Karpas-422 (cell line): ENCODE results near the gene SHBG. TPM values are rescaled to one million over a fixed set of nuclear protein-coding genes. Genes with fewer than 3 reads are reported as not detected.
A peak's percentile ranks its signal among the peaks of the same experiment; 100 is the strongest.
"Not testable (repeated sequence)": the region's sequence is repeated elsewhere in the genome, so short reads cannot be mapped to it uniquely, and the experiment has no call there.

Experiments
- DNase-seq: peaks from one replicate; pipeline ENCODE4 v3.0.0-alpha.2; 2015
- H2AFZ ChIP-seq: fragments of 200-600 bp; sonication (generic); 2 replicates; pipeline ENCODE4 v1.6.1; 2014; ENCODE audit warnings: antibody characterized with exemption, low read length, mixed read lengths
- H3K27ac ChIP-seq: fragments of 200-600 bp; sonication (generic); 2 replicates; pipeline ENCODE4 v1.5.1; 2014; ENCODE audit warnings: mild to moderate bottlenecking, low read length, moderate library complexity
- H3K27me3 ChIP-seq: fragments of 200-600 bp; sonication (generic); 2 replicates; pipeline ENCODE4 v1.6.1; 2014; ENCODE audit warnings: low read length, mixed read lengths
- H3K36me3 ChIP-seq: fragments of 200-600 bp; sonication (generic); 2 replicates; pipeline ENCODE4 v1.6.1; 2014; ENCODE audit warnings: low read length, mixed read lengths; ENCODE audit not compliant: insufficient read depth
- H3K4me1 ChIP-seq: fragments of 200-600 bp; sonication (generic); 2 replicates; pipeline ENCODE4 v1.6.1; 2014; ENCODE audit warnings: mild to moderate bottlenecking, low read length, mixed read lengths
- H3K4me2 ChIP-seq: fragments of 200-600 bp; sonication (generic); 2 replicates; pipeline ENCODE4 v1.6.1; 2014; ENCODE audit warnings: low read length, low read depth, mild to moderate bottlenecking; ENCODE audit not compliant: poor library complexity, severe bottlenecking
- H3K4me3 ChIP-seq: fragments of 200-600 bp; sonication (generic); 2 replicates; pipeline ENCODE4 v1.5.1; 2014; ENCODE audit warnings: mild to moderate bottlenecking, antibody characterized with exemption, low read length, mixed read lengths
- H3K79me2 ChIP-seq: fragments of 200-600 bp; sonication (generic); 2 replicates; pipeline ENCODE4 v1.6.1; 2014; ENCODE audit warnings: mild to moderate bottlenecking, low read length, mixed read lengths
- H3K9ac ChIP-seq: fragments of 200-600 bp; sonication (generic); 2 replicates; pipeline ENCODE4 v1.6.0; 2014; ENCODE audit warnings: low read length
- H3K9me2 ChIP-seq: fragments of 200-600 bp; sonication (generic), shearing (Covaris generic); replicated peaks from 2 replicates; pipeline ENCODE4 v1.6.0; 2014; ENCODE audit warnings: mild to moderate bottlenecking, low read length, moderate library complexity; ENCODE audit not compliant: insufficient read depth
- H3K9me3 ChIP-seq: fragments of 300-700, 200-600 bp; sonication (generic); 2 replicates; pipeline ENCODE4 v1.6.1; 2014; ENCODE audit warnings: low read length, mixed read lengths
- H4K20me1 ChIP-seq: fragments of 200-600 bp; sonication (generic); 2 replicates; pipeline ENCODE4 v1.6.1; 2014; ENCODE audit warnings: mild to moderate bottlenecking, antibody characterized with exemption, low read length, low read depth; ENCODE audit not compliant: insufficient read depth
- total RNA-seq: library from RNA; depleted of rRNA; stranded (reverse); fragments of >200 nt; shearing (Covaris generic); gene quantifications from 2 replicates; pipeline ENCODE4 v1.2.3, GENCODE V29; 2014; ENCODE audit warnings: low replicate concordance

The SHBG gene
- total RNA-seq, 1 experiment from 2014 or later, result 1.2 TPM

DNA sequence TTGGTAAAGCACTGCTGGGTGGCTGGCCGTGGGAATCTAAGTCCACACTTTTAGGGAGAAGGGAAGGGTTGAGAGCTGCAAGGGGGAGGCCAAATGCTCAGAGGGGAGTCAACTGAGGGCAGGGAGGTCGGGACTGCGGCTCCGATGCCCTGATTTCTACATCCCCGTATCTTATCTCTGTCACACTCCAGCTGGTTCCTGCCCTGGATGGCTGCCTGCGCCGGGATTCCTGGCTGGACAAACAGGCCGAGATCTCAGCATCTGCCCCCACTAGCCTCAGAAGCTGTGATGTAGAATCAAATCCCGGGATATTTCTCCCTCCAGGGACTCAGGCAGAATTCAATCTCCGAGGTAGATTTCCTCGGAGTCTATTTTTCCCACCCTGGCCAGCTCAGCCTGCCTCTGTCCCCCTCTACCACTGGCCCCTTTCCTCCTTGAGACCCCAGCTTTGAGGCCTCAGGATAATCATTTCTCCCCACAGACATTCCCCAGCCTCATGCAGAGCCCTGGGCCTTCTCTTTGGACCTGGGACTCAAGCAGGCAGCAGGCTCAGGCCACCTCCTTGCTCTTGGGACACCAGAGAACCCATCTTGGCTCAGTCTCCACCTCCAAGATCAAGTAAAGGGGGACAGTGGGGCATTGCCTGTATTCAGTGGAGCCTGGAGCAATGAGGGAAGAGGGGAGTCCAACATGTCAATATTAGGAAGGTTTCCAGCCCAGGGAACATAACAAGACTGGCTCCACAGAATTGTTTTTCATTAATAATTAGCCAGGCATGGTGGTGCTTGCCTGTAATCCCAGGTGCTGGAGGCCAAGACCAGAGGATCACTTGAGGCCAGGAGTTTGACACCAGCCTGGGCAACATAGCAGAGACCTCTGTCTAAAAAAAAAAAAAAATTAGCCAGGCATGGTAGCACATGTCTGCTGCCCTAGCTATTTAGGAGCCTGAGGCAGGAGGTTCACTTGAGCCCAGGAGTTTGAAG, 1.8 kb downstream of the SHBG start:
- Histone ChIP-seq H3K4me3 (no peak overlapping the region), H3K36me3 (no peaks in the 10 kb centered on the region), H3K4me1 (peaks cover 5% of the 10 kb centered on the region), H3K27ac (no peak overlapping the region), H3K27me3 (no peaks in the 10 kb centered on the region), H3K79me2 (no peaks in the 10 kb centered on the region), H3K9me3 (no peaks in the 10 kb centered on the region), H3K9ac (0 out of 2 replicates have a peak overlapping the region, but pooled peaks have one; percentile 1), H3K4me2 (no peak overlapping the region), H4K20me1 (no peaks in the 10 kb centered on the region), H2AFZ (no peak overlapping the region), H3K9me2 (no peaks in the 10 kb centered on the region)
- no peak for DNase-seq

- Histone ChIP-seq H3K9me3 (no peaks in the 10 kb centered on the region), H2AFZ (peak overlapping the region; percentile 47), H3K4me1 (no peaks in the 10 kb centered on the region; the same call in 1 of the 2 replicates), H3K79me2 (no peaks in the 10 kb centered on the region), H3K27ac (no peak overlapping the region), H4K20me1 (no peaks in the 10 kb centered on the region), H3K9ac (peak overlapping the region; percentile 46), H3K27me3 (no peaks in the 10 kb centered on the region), H3K36me3 (no peaks in the 10 kb centered on the region), H3K9me2 (no peaks in the 10 kb centered on the region), H3K4me3 (no peak overlapping the region), H3K4me2 (no peak overlapping the region)
- peak; percentile 91 for DNase-seq
Measured at GRCh38 chr17:7632492-7632894, 2.6 kb downstream of the SHBG start.

- H3K27ac ChIP-seq, result no peak overlapping the region
- H3K4me1 ChIP-seq, result no peaks in the 10 kb centered on the region
- H3K4me2 ChIP-seq, result no peak overlapping the region
- no peak overlapping the region for H3K4me3 ChIP-seq
- no peaks in the 10 kb centered on the region for H3K27me3 ChIP-seq
- H2AFZ ChIP-seq, result 0 out of 2 replicates have a peak overlapping the region, but pooled peaks have one; percentile 47
- no peaks in the 10 kb centered on the region for H3K36me3 ChIP-seq
- H3K9me3 ChIP-seq, result no peaks in the 10 kb centered on the region
- DNase-seq, result peak; percentile 52
- no peaks in the 10 kb centered on the region for H4K20me1 ChIP-seq
- peak overlapping the region; percentile 46; the same call in 1 of the 2 replicates for H3K9ac ChIP-seq
- no peaks in the 10 kb centered on the region for H3K79me2 ChIP-seq
- H3K9me2 ChIP-seq, result no peaks in the 10 kb centered on the region
Measured at GRCh38 chr17:7633093-7633492, 3.2 kb downstream of the SHBG start.

DNA sequence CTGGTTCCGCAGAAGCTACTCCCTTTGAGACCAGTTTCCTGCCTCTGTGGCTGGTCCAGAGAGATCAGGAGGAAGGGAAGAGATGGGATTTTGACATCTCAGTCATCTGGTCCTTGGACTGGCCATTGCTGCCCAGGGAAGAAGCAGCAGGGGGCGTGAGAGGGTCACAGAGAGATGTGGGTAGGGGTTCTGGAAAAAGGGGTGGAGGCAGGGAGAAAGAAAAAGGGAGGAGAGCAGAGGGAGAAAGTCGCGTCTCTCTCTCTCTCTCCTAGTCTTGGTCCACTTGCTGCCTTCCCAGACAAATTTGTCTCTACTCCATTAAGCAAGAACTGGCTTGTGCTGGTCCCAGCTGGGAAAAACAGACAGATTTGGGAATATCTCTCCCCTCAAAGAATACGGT, 4.4 kb downstream of the SHBG start:
- no peak overlapping the region for H2AFZ ChIP-seq
- H3K4me3 ChIP-seq, result no peak overlapping the region
- H3K36me3 ChIP-seq, result no peaks in the 10 kb centered on the region
- H4K20me1 ChIP-seq, result no peaks in the 10 kb centered on the region
- peak; percentile 63 for DNase-seq
- no peaks in the 10 kb centered on the region for H3K79me2 ChIP-seq
- H3K27ac ChIP-seq, result no peak overlapping the region
- H3K4me2 ChIP-seq, result no peak overlapping the region
- H3K9me2 ChIP-seq, result no peaks in the 10 kb centered on the region
- no peaks in the 10 kb centered on the region for H3K4me1 ChIP-seq
- H3K9me3 ChIP-seq, result no peaks in the 10 kb centered on the region
- no peak overlapping the region for H3K9ac ChIP-seq
- H3K27me3 ChIP-seq, result no peaks in the 10 kb centered on the region

DNA sequence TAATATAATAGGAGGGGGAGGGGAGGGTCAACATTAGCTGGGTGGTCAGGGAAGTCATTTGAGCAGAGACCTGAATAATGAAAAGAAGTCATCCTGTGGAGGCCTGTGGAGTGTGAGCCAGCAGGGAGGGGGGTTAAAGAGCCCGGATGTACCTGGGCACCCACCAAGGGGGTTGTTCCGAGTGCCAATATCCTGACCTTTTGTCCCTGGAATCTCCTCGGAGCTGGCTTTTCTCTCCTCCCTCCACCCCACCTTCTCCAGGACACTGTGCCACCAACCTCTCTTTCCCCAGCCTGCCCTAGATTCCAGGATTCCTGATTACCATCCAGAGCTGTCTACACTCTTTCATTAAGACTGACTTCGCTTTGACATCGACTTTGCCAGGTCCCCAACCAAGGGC, 6.2 kb downstream of the SHBG start:
- Histone ChIP-seq H3K9me3 (no peaks in the 10 kb centered on the region), H3K9ac (no peak overlapping the region), H3K27ac (no peak overlapping the region), H3K4me3 (no peak overlapping the region), H3K27me3 (no peaks in the 10 kb centered on the region), H3K9me2 (no peaks in the 10 kb centered on the region), H3K79me2 (no peaks in the 10 kb centered on the region), H3K4me1 (no peaks in the 10 kb centered on the region), H3K36me3 (no peaks in the 10 kb centered on the region), H4K20me1 (no peaks in the 10 kb centered on the region), H2AFZ (no peak overlapping the region), H3K4me2 (no peak overlapping the region)
- DNase-seq, result no peak

DNA sequence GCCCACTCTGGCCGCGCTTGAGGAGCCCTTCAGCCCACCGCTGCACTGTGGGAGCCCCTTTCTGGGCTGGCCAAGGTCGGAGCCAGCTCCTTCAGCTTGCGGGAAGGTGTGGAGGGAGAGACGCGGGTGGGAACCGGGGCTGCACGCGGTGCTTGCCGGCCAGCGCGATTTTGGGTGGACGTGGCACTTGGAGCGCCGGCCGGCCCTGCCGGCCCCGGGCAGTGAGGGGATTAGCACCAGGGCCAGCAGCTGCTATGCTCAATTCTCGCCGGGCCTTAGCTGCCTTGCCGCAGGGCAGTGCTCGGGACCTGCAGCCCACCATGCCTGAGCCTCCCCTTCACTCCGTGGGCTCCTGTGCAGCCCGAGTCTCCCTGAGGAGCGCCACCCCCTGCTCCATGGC, 10.8 kb downstream of the SHBG start:
- H3K79me2 ChIP-seq, result no peaks in the 10 kb centered on the region
- H3K27me3 ChIP-seq, result no peaks in the 10 kb centered on the region
- H2AFZ ChIP-seq, result no peak overlapping the region
- H3K9me3 ChIP-seq, result no peaks in the 10 kb centered on the region
- H3K9ac ChIP-seq, result no peak overlapping the region
- no peaks in the 10 kb centered on the region for H3K4me1 ChIP-seq
- no peaks in the 10 kb centered on the region for H4K20me1 ChIP-seq
- H3K9me2 ChIP-seq, result no peaks in the 10 kb centered on the region
- no peak overlapping the region for H3K4me3 ChIP-seq
- H3K36me3 ChIP-seq, result no peaks in the 10 kb centered on the region
- H3K4me2 ChIP-seq, result no peak overlapping the region
- DNase-seq, result no peak
- H3K27ac ChIP-seq, result no peak overlapping the region

DNA sequence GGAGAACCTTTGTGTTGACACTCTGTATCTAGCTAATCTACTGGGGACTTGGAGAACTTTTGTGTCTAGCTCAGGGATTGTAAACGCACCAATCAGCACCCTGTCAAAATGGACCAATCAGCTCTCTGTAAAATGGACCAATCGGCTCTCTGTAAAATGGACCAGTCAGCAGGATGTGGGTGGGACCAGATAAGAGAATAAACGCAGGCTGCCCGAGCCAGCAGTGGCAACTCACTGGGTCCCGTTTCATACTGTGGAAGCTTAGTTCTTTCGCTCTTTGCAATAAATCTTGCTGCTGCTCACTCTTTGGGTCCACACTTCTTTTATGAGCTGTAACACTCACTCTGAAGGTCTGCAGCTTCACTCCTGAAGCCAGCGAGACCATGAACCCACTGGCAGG, 11.7 kb downstream of the SHBG start:
- H3K36me3 ChIP-seq, H3K27ac ChIP-seq, H3K9me3 ChIP-seq, H3K4me1 ChIP-seq, H3K9ac ChIP-seq, H3K9me2 ChIP-seq, H2AFZ ChIP-seq, DNase-seq, H3K27me3 ChIP-seq, H4K20me1 ChIP-seq, H3K4me3 ChIP-seq, H3K79me2 ChIP-seq, H3K4me2 ChIP-seq: not testable (repeated sequence)

- no peaks in the 10 kb centered on the region for H3K27me3 ChIP-seq
- H3K4me1 ChIP-seq, result no peaks in the 10 kb centered on the region
- no peak overlapping the region for H3K4me3 ChIP-seq
- H3K79me2 ChIP-seq, result no peaks in the 10 kb centered on the region
- no peak for DNase-seq
- no peak overlapping the region for H3K27ac ChIP-seq
- H3K9me2 ChIP-seq, result no peaks in the 10 kb centered on the region
- no peak overlapping the region for H2AFZ ChIP-seq
- H3K4me2 ChIP-seq, result no peak overlapping the region
- H3K9me3 ChIP-seq, result no peaks in the 10 kb centered on the region
- H4K20me1 ChIP-seq, result no peaks in the 10 kb centered on the region
- H3K36me3 ChIP-seq, result no peaks in the 10 kb centered on the region
- no peak overlapping the region for H3K9ac ChIP-seq
Measured at GRCh38 chr17:7644775-7645174, 14.8 kb downstream of the SHBG start.
